GM12891 (cell line): ENCODE results near the gene SLC49A4.

Experiments used
- POLR2A ChIP-seq: IDR thresholded peaks from 2 replicates; pipeline ENCODE4 v1.6.1; 2011; ENCODE audit warnings: low read depth, low read length, control low read depth
- POLR2AphosphoS5 ChIP-seq: IDR thresholded peaks from 2 replicates; pipeline ENCODE4 v1.6.1; 2011; ENCODE audit warnings: low read depth, low read length, control low read depth
- SPI1 ChIP-seq: IDR thresholded peaks from 2 replicates; pipeline ENCODE4 v1.6.1; 2011; ENCODE audit warnings: low read depth, low read length, control low read depth
- TAF1 ChIP-seq: IDR thresholded peaks from 2 replicates; pipeline ENCODE4 v1.6.1; 2011; ENCODE audit warnings: low read depth, low read length, control low read depth

DNA sequence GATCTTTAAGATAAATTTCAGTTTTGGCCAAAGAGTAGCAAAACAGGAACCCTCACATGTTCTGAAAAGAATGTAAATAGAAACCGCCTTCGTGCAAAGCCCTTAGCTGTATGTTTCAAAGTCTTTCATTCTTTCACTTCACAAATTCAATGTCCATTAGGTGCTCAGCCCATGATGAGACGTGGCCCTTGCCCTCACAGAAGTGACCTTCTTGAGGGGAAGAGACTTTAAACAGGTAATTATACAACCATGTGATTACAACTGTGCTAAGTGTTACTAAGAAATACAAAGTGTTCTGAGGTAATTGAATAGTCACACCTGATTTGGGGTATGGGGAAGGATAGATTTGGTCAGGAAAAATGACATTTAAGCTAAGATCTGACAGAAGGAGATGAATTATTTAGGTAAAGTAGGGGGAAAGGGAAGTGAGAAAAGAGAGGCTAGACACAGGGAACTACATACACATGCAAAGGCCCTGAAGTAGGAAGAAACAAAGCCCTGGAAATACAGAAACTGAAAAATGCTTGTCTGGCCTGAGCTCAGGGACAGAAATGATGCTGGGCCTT lies 20.8 kb upstream of the SLC49A4 start:
- TF ChIP-seq POLR2A = no peak
- no peak for TF ChIP-seq POLR2AphosphoS5
- TF ChIP-seq TAF1 = peak; percentile 26; the same call in 1 of the 2 replicates
- peak; percentile 83 for TF ChIP-seq SPI1
